GM12878 (cell line): ENCODE data around the gene FILIP1L. TPM values are rescaled to one million over a fixed set of nuclear protein-coding genes. Genes with fewer than 3 reads are reported as not detected.

Source experiments
- ATAC-seq: fragments of 200-7000 bp; cut with Tn5 transposase; 3 replicates; pipeline ENCODE4 v1.9.1; 2020; ENCODE audit warnings: mild to moderate bottlenecking, moderate library complexity
- BruUV-seq: library from RNA; stranded (reverse); fragments of 400-500 nt; replicated peaks from 2 replicates; lab custom pipeline; 2021; lab: Mats Ljungman, UMichigan
- CTCF ChIA-PET: fragments of 300-600 bp; sonication (Branson Sonifier 250); formaldehyde crosslinking; extraction: SDS; loops from one replicate; lab custom pipeline; 2021; ENCODE audit warnings: inconsistent platforms; lab: Yijun Ruan, JAX
- POLR2A ChIA-PET: fragments of 350-600 bp; formaldehyde crosslinking; extraction: SDS; loops from one replicate; lab custom pipeline; 2021; ENCODE audit warnings: inconsistent platforms; lab: Charles Lee
- RAD21 ChIA-PET: fragments of 300-600 bp; sonication (Branson Sonifier 250); formaldehyde crosslinking; loops from one replicate; lab custom pipeline; 2023; ENCODE audit warnings: antibody characterized with exemption; ENCODE audit not compliant: unreplicated experiment; lab: Charles Lee
- SMC1A ChIA-PET: fragments of 300-600 bp; sonication (Branson Sonifier 250); formaldehyde crosslinking; loops from one replicate; lab custom pipeline; 2023; ENCODE audit not compliant: unreplicated experiment, uncharacterized antibody; lab: Charles Lee
- DNase-seq: peaks from one replicate; pipeline ENCODE4 v3.0.0-alpha.2; 2011; ENCODE audit warnings: low read depth, low spot score
- FAIRE-seq: peaks from 3 replicates; lab custom pipeline; 2011; peaks lifted over from hg19 to GRCh38; lab: Jason Lieb, UNC
- H2AFZ ChIP-seq: 2 replicates; pipeline ENCODE4 v1.6.0; 2011; ENCODE audit warnings: low read depth, low read length, control low read depth; ENCODE audit not compliant: control insufficient read depth
- H3K27ac ChIP-seq: 2 replicates; pipeline ENCODE4 v1.5.1; 2011; ENCODE audit warnings: control low read depth; ENCODE audit not compliant: control insufficient read depth, insufficient read depth
- H3K27me3 ChIP-seq, 2 experiments: replicated peaks in 1 of 2; 2 replicates each; pipeline versions ENCODE4 v1.6.0 to v1.6.1; 2011; ENCODE audit warnings: low read length in 1 of 2; ENCODE audit not compliant: control insufficient read depth in 2 of 2, insufficient read depth in 2 of 2
- H3K36me3 ChIP-seq, 2 experiments: 2 replicates each; pipeline ENCODE4 v1.5.1; 2011; ENCODE audit warnings: low read length in 1 of 2; ENCODE audit not compliant: control insufficient read depth in 2 of 2, insufficient read depth in 2 of 2
- H3K4me1 ChIP-seq: 2 replicates; pipeline ENCODE4 v1.6.1; 2011; ENCODE audit warnings: mild to moderate bottlenecking, low read length, moderate library complexity, mixed read lengths; ENCODE audit not compliant: control insufficient read depth, insufficient read depth
- H3K4me2 ChIP-seq: 2 replicates; pipeline ENCODE4 v1.6.0; 2011; ENCODE audit warnings: control low read depth; ENCODE audit not compliant: control insufficient read depth, insufficient read depth
- H3K4me3 ChIP-seq: fragments of 200-600 bp; sonication (generic); 2 replicates; pipeline ENCODE4 v1.5.1; 2016
- H3K79me2 ChIP-seq: 2 replicates; pipeline ENCODE4 v1.6.0; 2011; ENCODE audit warnings: low read length; ENCODE audit not compliant: control insufficient read depth, insufficient read depth
- H3K9ac ChIP-seq: 2 replicates; pipeline ENCODE4 v1.8.0; 2011; ENCODE audit warnings: low read length, control low read depth, mixed read lengths; ENCODE audit not compliant: control insufficient read depth, insufficient read depth
- H3K9me3 ChIP-seq: replicated peaks from 3 replicates; pipeline ENCODE4 v1.5.1; 2011; ENCODE audit warnings: mild to moderate bottlenecking, low read length; ENCODE audit not compliant: control insufficient read depth, insufficient read depth
- H4K20me1 ChIP-seq: 2 replicates; pipeline ENCODE4 v1.6.0; 2011; ENCODE audit not compliant: control insufficient read depth, insufficient read depth
- BMI1 ChIP-seq: fragments of 450-650 bp; IDR thresholded peaks from 2 replicates; pipeline ENCODE4 v1.6.1; 2016; ENCODE audit warnings: mild to moderate bottlenecking, moderate library complexity, borderline replicate concordance
- CBX3 ChIP-seq: fragments of 200-600 bp; sonication (generic); IDR thresholded peaks from 2 replicates; pipeline ENCODE4 v1.6.1; 2016; ENCODE audit warnings: low read depth, borderline replicate concordance
- FOXK2 ChIP-seq: fragments of 450-650 bp; IDR thresholded peaks from 2 replicates; pipeline ENCODE4 v1.6.1; 2017; ENCODE audit warnings: mild to moderate bottlenecking, moderate library complexity
- IKZF2 ChIP-seq, 2 experiments: fragments of 450-650 bp; IDR thresholded peaks; 2 replicates each; pipeline ENCODE4 v1.6.1; 2017; ENCODE audit warnings: mild to moderate bottlenecking in 2 of 2, moderate library complexity in 2 of 2
- IRF5 ChIP-seq: fragments of 450-650 bp; IDR thresholded peaks from 2 replicates; pipeline ENCODE4 v1.6.1; 2017; ENCODE audit warnings: borderline replicate concordance
- LARP7 ChIP-seq: fragments of 450-650 bp; IDR thresholded peaks from 2 replicates; pipeline ENCODE4 v1.6.1; 2017; ENCODE audit warnings: mild to moderate bottlenecking
- MAX ChIP-seq: IDR thresholded peaks from 2 replicates; pipeline ENCODE4 v1.6.1; 2012; ENCODE audit warnings: low read depth, low read length, improper control_type of control experiment
- MYB ChIP-seq: fragments of 150-350 bp; IDR thresholded peaks from 2 replicates; pipeline ENCODE4 v1.6.1; 2014; ENCODE audit warnings: mild to moderate bottlenecking, low read depth, low read length, borderline replicate concordance
- MYC ChIP-seq: IDR thresholded peaks from 2 replicates; pipeline ENCODE4 v1.6.1; 2011; ENCODE audit warnings: mild to moderate bottlenecking, low read length, moderate library complexity, inconsistent platforms; ENCODE audit not compliant: insufficient read depth, insufficient replicate concordance, insufficient read length, severe bottlenecking
- NFIC ChIP-seq: IDR thresholded peaks from 2 replicates; pipeline ENCODE4 v1.6.1; 2012; ENCODE audit warnings: low read depth, mild to moderate bottlenecking, inconsistent platforms, low read length, moderate library complexity
- SKIL ChIP-seq: fragments of 450-650 bp; IDR thresholded peaks from 2 replicates; pipeline ENCODE4 v1.6.1; 2017; ENCODE audit warnings: mild to moderate bottlenecking, low read depth, inconsistent platforms; ENCODE audit not compliant: poor library complexity, severe bottlenecking
- SP1 ChIP-seq: IDR thresholded peaks from one replicate; pipeline ENCODE4 v1.6.1; 2011; ENCODE audit warnings: low read depth, low read length
- STAT3 ChIP-seq: IDR thresholded peaks from 2 replicates; pipeline ENCODE4 v1.6.1; 2011; ENCODE audit warnings: low read depth, low read length, improper control_type of control experiment
- ZNF217 ChIP-seq: fragments of 450-650 bp; IDR thresholded peaks from 2 replicates; pipeline ENCODE4 v1.6.1; 2017; ENCODE audit warnings: antibody characterized with exemption, mild to moderate bottlenecking
- ZZZ3 ChIP-seq: IDR thresholded peaks from 2 replicates; pipeline ENCODE4 v1.6.1; 2011; ENCODE audit warnings: low read depth; ENCODE audit not compliant: control insufficient read depth, insufficient read length
- WGBS: methylation state at CpG from one replicate; pipeline ENCODE4 v1.1.6; 2016; ENCODE audit warnings: low lambda C conversion rate; ENCODE audit not compliant: insufficient replicate concordance, insufficient coverage; ENCODE audit errors: missing lambda C conversion rate; 5-methylcytosine and 5-hydroxymethylcytosine counted together
- in situ Hi-C: fragments of 300-500 bp; cut with MboI; formaldehyde crosslinking; loops from 9 replicates; pipeline ENCODE4 v1.14.3; 2018; ENCODE audit warnings: mixed read lengths
- intact Hi-C: fragments of 100-400 bp; cut with micrococcal nuclease; formaldehyde crosslinking; loops from one replicate; pipeline ENCODE4 v1.14.2; 2022; ENCODE audit not compliant: unreplicated experiment
- polyA plus RNA-seq, 11 experiments: library from polyadenylated mRNA; depleted of rRNA in 4 of 11; unstranded in 6 of 11; stranded (reverse) in 5 of 11; fragments of >200 nt; fragmentation: Nextera tagmentation in 4 of 11; fragmentation: Illumina TruSeq in 1 of 11; extraction: Ambion mirVana in 4 of 11; extraction: Trizol in 1 of 11; gene quantifications; 1 replicate in 1 of 11; 2 replicates in 10 of 11; pipeline versions ENCODE4 v1.2.1 to v1.2.3, GENCODE V29; 2011 to 2016; ENCODE audit warnings: inconsistent platforms in 2 of 11, missing spikeins in 2 of 11, low read depth in 1 of 11
- total RNA-seq, 4 experiments: library from RNA; depleted of rRNA in 3 of 4; stranded (reverse); fragments of >200 nt in 3 of 4; fragmentation: Illumina TruSeq in 1 of 4; extraction: Trizol in 1 of 4; gene quantifications; 2 replicates each; pipeline versions ENCODE4 v1.2.1 to v1.2.3, GENCODE V29; 2013 to 2021

The FILIP1L gene
- total and polyA plus RNA-seq, 10 of the 15 experiments (the other 5 are each of a cell fraction or from before 2014, with no cell fraction given), result 0.24 to 6.1 (median 3.5) TPM

GRCh38 chr3:99952306-99952705 lies 162.0 kb downstream of the FILIP1L start:
- SMC1A ChIA-PET, result interaction anchor here (1.8 to 2.4 kb wide), 3 partner anchors 13 to 108 kb away, joined by 3 to 9 read pairs (median 4); no protein-coding TSS in a partner anchor
- no peak overlapping the region for H2AFZ ChIP-seq
- ATAC-seq (no peak), DNase-seq (no peak), FAIRE-seq (no peak)
- WGBS, result 48% methylated on average over 1 of the region's 1 CpG
- no peaks in the 10 kb centered on the region for H3K36me3 ChIP-seq
- H3K4me1 ChIP-seq, result no peaks in the 10 kb centered on the region
- H3K27ac ChIP-seq, result no peak overlapping the region
- H3K9ac ChIP-seq, result no peak overlapping the region
- POLR2A ChIA-PET, result no interaction called here
- CTCF ChIA-PET, result interaction anchor here (1.4 to 3.0 kb wide), 2 partner anchors 11 to 120 kb away, joined by 3 to 9 read pairs; no protein-coding TSS in a partner anchor
- BruUV-seq, result no TSS peak
- no peaks in the 10 kb centered on the region for H3K79me2 ChIP-seq
- H4K20me1 ChIP-seq, result no peaks in the 10 kb centered on the region
- H3K4me2 ChIP-seq, result no peak overlapping the region
- RAD21 ChIA-PET, result no interaction called here
- in situ Hi-C loops, result no loop called here
- no peaks in the 10 kb centered on the region for H3K9me3 ChIP-seq
- intact Hi-C loops, result no loop called here
- H3K27me3 ChIP-seq, result no peaks in the 10 kb centered on the region
- TF ChIP-seq IKZF2 (IDR thresholded peaks at IDR 0.05), result no peak
- TF ChIP-seq MAX, result no peak
- TF ChIP-seq FOXK2, result no peak
- no peak overlapping the region for H3K4me3 ChIP-seq

GRCh38 chr3:99951701-99952100 lies 162.6 kb downstream of the FILIP1L start:
- ChIA-PET CTCF (interaction anchor here (3.0 kb wide), 1 partner anchor 120 kb away, joined by 9 read pairs; no protein-coding TSS in a partner anchor), SMC1A (interaction anchor here (1.0 kb wide), 1 partner anchor 50 kb away, joined by 3 read pairs; no protein-coding TSS in a partner anchor), POLR2A (no interaction called here), RAD21 (no interaction called here)
- no peak overlapping the region for H3K4me3 ChIP-seq
- no peaks in the 10 kb centered on the region for H3K27me3 ChIP-seq
- H3K4me2 ChIP-seq, result no peak overlapping the region
- H3K36me3 ChIP-seq, result no peaks in the 10 kb centered on the region
- H2AFZ ChIP-seq, result no peak overlapping the region
- no peaks in the 10 kb centered on the region for H3K79me2 ChIP-seq
- intact Hi-C loops (no loop called here), in situ Hi-C loops (no loop called here)
- no peak overlapping the region for H3K27ac ChIP-seq
- BruUV-seq, result no TSS peak
- ATAC-seq, result no peak
- no peaks in the 10 kb centered on the region for H4K20me1 ChIP-seq
- no peaks in the 10 kb centered on the region for H3K4me1 ChIP-seq
- no peak for DNase-seq
- no peak for FAIRE-seq
- no peak overlapping the region for H3K9ac ChIP-seq
- no peaks in the 10 kb centered on the region for H3K9me3 ChIP-seq
- no peak for TF ChIP-seq STAT3
- no peak for TF ChIP-seq BMI1
- no peak for TF ChIP-seq ZNF217
- no peak for TF ChIP-seq LARP7
- no peak for TF ChIP-seq CBX3
- TF ChIP-seq MYB, result no peak
- TF ChIP-seq MYC, result no peak
- TF ChIP-seq NFIC, result no peak
- no peak for TF ChIP-seq FOXK2
- TF ChIP-seq SKIL, result no peak
- no peak for TF ChIP-seq ZZZ3
- TF ChIP-seq IRF5, result no peak
- TF ChIP-seq SP1, result no peak
